A673 (cell line): ENCODE measurements around the gene STRN. TPM values are rescaled to one million over a fixed set of nuclear protein-coding genes. Genes with fewer than 3 reads are reported as not detected.
"Not testable (repeated sequence)": the region's sequence is repeated elsewhere in the genome, so short reads cannot be mapped to it uniquely, and the experiment has no call there.

Experiments used
- BruUV-seq: library from RNA; stranded (reverse); fragments of 400-500 nt; replicated peaks from 2 replicates; lab custom pipeline; 2021; lab: Mats Ljungman, UMichigan
- CTCF ChIA-PET: fragments of 300-600 bp; sonication (Branson Sonifier 250); formaldehyde crosslinking; loops from one replicate; lab custom pipeline; 2022; ENCODE audit warnings: antibody characterized with exemption; lab: Charles Lee
- POLR2A ChIA-PET: fragments of 300-600 bp; sonication (Branson Sonifier 250); formaldehyde crosslinking; loops from one replicate; lab custom pipeline; 2022; ENCODE audit warnings: antibody characterized with exemption; ENCODE audit not compliant: low non-redundant PET; lab: Charles Lee
- DNase-seq: peaks from one replicate; pipeline ENCODE4 v3.0.0-alpha.2; 2015; ENCODE audit warnings: low spot score
- H3K27ac ChIP-seq: fragments of 200-600 bp; sonication (generic); 2 replicates; pipeline ENCODE4 v1.5.1; 2016; ENCODE audit warnings: mixed run types, low read depth, mild to moderate bottlenecking, mixed read lengths, antibody characterized with exemption, low read length; ENCODE audit not compliant: poor library complexity, severe bottlenecking
- H3K27me3 ChIP-seq: fragments of 200-600 bp; sonication (generic); replicated peaks from 2 replicates; pipeline ENCODE4 v1.6.1; 2017; ENCODE audit warnings: mixed run types, low read depth, mild to moderate bottlenecking, mixed read lengths, antibody characterized with exemption, low read length; ENCODE audit not compliant: insufficient read depth, poor library complexity
- H3K36me3 ChIP-seq: fragments of 200-600 bp; sonication (generic); 2 replicates; pipeline ENCODE4 v1.6.1; 2016; ENCODE audit warnings: mixed run types, mild to moderate bottlenecking, mixed read lengths, antibody characterized with exemption, low read length; ENCODE audit not compliant: insufficient read depth, poor library complexity, severe bottlenecking
- H3K4me1 ChIP-seq: fragments of 200-600 bp; sonication (generic); 2 replicates; pipeline ENCODE4 v1.6.1; 2017; ENCODE audit warnings: mixed run types, mild to moderate bottlenecking, mixed read lengths, antibody characterized with exemption, low read length; ENCODE audit not compliant: insufficient read depth, poor library complexity, severe bottlenecking
- H3K4me3 ChIP-seq: fragments of 200-600 bp; sonication (generic); 2 replicates; pipeline ENCODE4 v1.5.1; 2016; ENCODE audit warnings: low read depth, mixed run types, mild to moderate bottlenecking, mixed read lengths, low read length; ENCODE audit not compliant: poor library complexity, severe bottlenecking
- H3K9me3 ChIP-seq: fragments of 200-600 bp; sonication (generic); 2 replicates; pipeline ENCODE4 v1.6.1; 2016; ENCODE audit warnings: mixed run types, low read depth, mild to moderate bottlenecking, mixed read lengths, antibody characterized with exemption, low read length; ENCODE audit not compliant: poor library complexity, severe bottlenecking
- CTCF ChIP-seq: fragments of 300-800, 200-600 bp; sonication (generic); conservative IDR thresholded peaks from 2 replicates; pipeline ENCODE4 v1.5.1; 2017; ENCODE audit warnings: low read depth, mild to moderate bottlenecking, antibody characterized with exemption, low read length, moderate library complexity, mixed read lengths
- EZH2 ChIP-seq: fragments of 200-600 bp; sonication (generic); IDR thresholded peaks from 2 replicates; pipeline ENCODE4 v1.6.1; 2017; ENCODE audit warnings: borderline replicate concordance, low read depth, mild to moderate bottlenecking, mixed read lengths, antibody characterized with exemption, low read length; ENCODE audit not compliant: poor library complexity, severe bottlenecking
- intact Hi-C: fragments of 100-400 bp; cut with micrococcal nuclease; formaldehyde crosslinking; loops from one replicate; pipeline ENCODE4 v1.10.0; 2022; ENCODE audit not compliant: unreplicated experiment
- total RNA-seq: library from RNA; stranded (reverse); gene quantifications from 2 replicates; pipeline ENCODE4 v1.2.3, GENCODE V29; 2021

Gene STRN
- total RNA-seq, 1 experiment from 2014 or later, result 36.1 TPM

- Histone ChIP-seq H3K36me3 (no peaks in the 10 kb centered on the region), H3K4me1 (peaks cover 9% of the 10 kb centered on the region), H3K27ac (peak overlapping the region; percentile 12), H3K9me3 (no peaks in the 10 kb centered on the region), H3K4me3 (no peak overlapping the region), H3K27me3 (no peaks in the 10 kb centered on the region)
- ChIA-PET POLR2A (no interaction called here), CTCF (interaction anchor here (0.6 kb wide), 1 partner anchor 75 kb away, joined by 7 read pairs; no protein-coding TSS in a partner anchor)
- intact Hi-C loops, result no loop called here
- TF ChIP-seq CTCF, result no peak
- TF ChIP-seq EZH2, result no peak
- no TSS peak for BruUV-seq
- DNase-seq, result peak; percentile 64
Observed at GRCh38 chr2:36834731-36835524, 131.4 kb downstream of the STRN start.

GRCh38 chr2:36834203-36834602, 132.1 kb downstream of the STRN start:
- no TSS peak for BruUV-seq
- Histone ChIP-seq H3K36me3 (no peaks in the 10 kb centered on the region), H3K4me3 (no peak overlapping the region), H3K27me3 (no peaks in the 10 kb centered on the region), H3K9me3 (no peaks in the 10 kb centered on the region), H3K27ac (no peak overlapping the region), H3K4me1 (peaks cover 9% of the 10 kb centered on the region)
- intact Hi-C loops, result no loop called here
- no peak for DNase-seq
- TF ChIP-seq CTCF (no peak), EZH2 (no peak)
- ChIA-PET CTCF (interaction anchor here (0.6 kb wide), 1 partner anchor 74 kb away, joined by 7 read pairs; no protein-coding TSS in a partner anchor), POLR2A (no interaction called here)

- BruUV-seq, result no TSS peak
- POLR2A ChIA-PET, result no interaction called here
Observed at GRCh38 chr2:36831185-36831584, 135.2 kb downstream of the STRN start.

GRCh38 chr2:36824683-36825082, 141.7 kb downstream of the STRN start:
- H3K27ac ChIP-seq, H3K4me1 ChIP-seq, CTCF ChIA-PET, BruUV-seq, H3K36me3 ChIP-seq, H3K27me3 ChIP-seq, DNase-seq, H3K9me3 ChIP-seq, H3K4me3 ChIP-seq, intact Hi-C loops: not testable (repeated sequence)
- POLR2A ChIA-PET, result interaction anchor here (0.5 to 0.6 kb wide), 2 partner anchors 13 to 28 kb away, joined by 6 to 8 read pairs; no protein-coding TSS in a partner anchor

More at GRCh38 chr2:36831185-36831584, 135.2 kb downstream of the STRN start:
- H3K4me1 ChIP-seq, result peaks cover 9% of the 10 kb centered on the region
- H3K9me3 ChIP-seq, result no peaks in the 10 kb centered on the region
- H3K36me3 ChIP-seq, result no peaks in the 10 kb centered on the region
- no peaks in the 10 kb centered on the region for H3K27me3 ChIP-seq
- H3K27ac ChIP-seq, result no peak overlapping the region
- no peak overlapping the region for H3K4me3 ChIP-seq
- CTCF ChIA-PET, result no interaction called here
- TF ChIP-seq EZH2 (no peak), CTCF (no peak)
- intact Hi-C loops, result no loop called here
- no peak for DNase-seq
